Tibial artery (tissue), 4 donors: ENCODE measurements around the gene TBXT.
"Not testable (repeated sequence)": the region's sequence is repeated elsewhere in the genome, so short reads cannot be mapped to it uniquely, and the experiment has no call there.

Experiments
- DNase-seq, 2 donors: peaks; one replicate each; pipeline ENCODE4 v3.0.0-alpha.2; 2019
- H3K27ac ChIP-seq, 2 donors: fragments of 200-600 bp; sonication (generic) in 1 of 2; 1 replicate in 1 of 2; 2 replicates in 1 of 2; pipeline ENCODE4 v1.5.1; 2018 to 2019; ENCODE audit warnings: mild to moderate bottlenecking in 1 of 2
- H3K27me3 ChIP-seq, 2 donors: fragments of 200-600 bp; sonication (generic) in 1 of 2; one replicate each; pipeline versions ENCODE4 v1.5.1 to v1.6.0; 2016 to 2019
- H3K36me3 ChIP-seq, 3 donors: fragments of 200-600 bp; sonication (generic) in 2 of 3; one replicate each; pipeline ENCODE4 v1.5.1; 2016 to 2019; ENCODE audit warnings: mild to moderate bottlenecking in 2 of 3
- H3K4me1 ChIP-seq, 4 donors: fragments of 200-600 bp; sonication (generic) in 2 of 4; 1 replicate in 3 of 4; 2 replicates in 1 of 4; pipeline ENCODE4 v1.5.1; 2016 to 2019
- H3K4me3 ChIP-seq, 2 donors: fragments of 200-600 bp; sonication (generic) in 1 of 2; 1 replicate in 1 of 2; 2 replicates in 1 of 2; pipeline ENCODE4 v1.5.1; 2018 to 2019; ENCODE audit warnings: mild to moderate bottlenecking in 2 of 2
- H3K9me3 ChIP-seq, 3 donors: fragments of 200-600 bp; sonication (generic) in 1 of 3; one replicate each; pipeline ENCODE4 v1.5.1; 2016 to 2019
- intact Hi-C: fragments of 100-400 bp; cut with DNase I; formaldehyde crosslinking; loops from one replicate; pipeline ENCODE4 v1.15.0; 2023; ENCODE audit warnings: low total_unique reads
- TF ChIP-seq, protein P1 (sequence below), 2 experiments: fragments of 200-600 bp in 1 of 2; fragments of 450-650 bp in 1 of 2; IDR thresholded peaks; one replicate each; pipeline ENCODE4 v1.5.1; 2017 to 2019; ENCODE audit warnings: antibody characterized with exemption in 2 of 2, mild to moderate bottlenecking in 1 of 2, moderate library complexity in 1 of 2

TBXT gene

DNA sequence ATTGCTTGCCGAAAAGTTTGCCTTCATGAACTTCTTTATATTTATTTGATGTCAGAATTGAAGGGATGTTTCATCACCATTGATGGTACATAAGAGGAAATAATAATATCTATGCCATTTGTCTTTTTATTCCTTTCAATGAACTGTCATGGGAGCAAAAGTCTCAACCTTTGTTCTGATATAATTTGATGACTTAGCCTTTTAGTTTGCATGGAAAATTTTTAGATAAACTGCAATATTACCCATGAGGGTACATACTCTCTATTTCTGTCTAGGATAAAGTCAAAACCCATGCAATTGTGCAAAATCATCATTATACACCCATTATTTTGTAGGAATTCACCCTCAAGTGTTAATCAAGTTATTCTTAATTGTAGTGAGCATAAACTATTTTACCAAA is 15.9 kb downstream of the TBXT start:
- no peaks in the 10 kb centered on the region for H3K4me1 ChIP-seq
- H3K27ac ChIP-seq = no peak overlapping the region
- TF ChIP-seq, protein P1, sequence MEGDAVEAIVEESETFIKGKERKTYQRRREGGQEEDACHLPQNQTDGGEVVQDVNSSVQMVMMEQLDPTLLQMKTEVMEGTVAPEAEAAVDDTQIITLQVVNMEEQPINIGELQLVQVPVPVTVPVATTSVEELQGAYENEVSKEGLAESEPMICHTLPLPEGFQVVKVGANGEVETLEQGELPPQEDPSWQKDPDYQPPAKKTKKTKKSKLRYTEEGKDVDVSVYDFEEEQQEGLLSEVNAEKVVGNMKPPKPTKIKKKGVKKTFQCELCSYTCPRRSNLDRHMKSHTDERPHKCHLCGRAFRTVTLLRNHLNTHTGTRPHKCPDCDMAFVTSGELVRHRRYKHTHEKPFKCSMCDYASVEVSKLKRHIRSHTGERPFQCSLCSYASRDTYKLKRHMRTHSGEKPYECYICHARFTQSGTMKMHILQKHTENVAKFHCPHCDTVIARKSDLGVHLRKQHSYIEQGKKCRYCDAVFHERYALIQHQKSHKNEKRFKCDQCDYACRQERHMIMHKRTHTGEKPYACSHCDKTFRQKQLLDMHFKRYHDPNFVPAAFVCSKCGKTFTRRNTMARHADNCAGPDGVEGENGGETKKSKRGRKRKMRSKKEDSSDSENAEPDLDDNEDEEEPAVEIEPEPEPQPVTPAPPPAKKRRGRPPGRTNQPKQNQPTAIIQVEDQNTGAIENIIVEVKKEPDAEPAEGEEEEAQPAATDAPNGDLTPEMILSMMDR (IDR thresholded peaks at IDR 0.05) = no peak
- intact Hi-C loops = no loop called here
- no peak overlapping the region for H3K4me3 ChIP-seq
- H3K9me3 ChIP-seq = peaks cover 0 to 24% (median 15%) of the 10 kb centered on the region in 3 donors
- no peaks in the 10 kb centered on the region for H3K36me3 ChIP-seq
- peaks cover 0 to 2% of the 10 kb centered on the region in 2 donors for H3K27me3 ChIP-seq
- no peak for DNase-seq

DNA sequence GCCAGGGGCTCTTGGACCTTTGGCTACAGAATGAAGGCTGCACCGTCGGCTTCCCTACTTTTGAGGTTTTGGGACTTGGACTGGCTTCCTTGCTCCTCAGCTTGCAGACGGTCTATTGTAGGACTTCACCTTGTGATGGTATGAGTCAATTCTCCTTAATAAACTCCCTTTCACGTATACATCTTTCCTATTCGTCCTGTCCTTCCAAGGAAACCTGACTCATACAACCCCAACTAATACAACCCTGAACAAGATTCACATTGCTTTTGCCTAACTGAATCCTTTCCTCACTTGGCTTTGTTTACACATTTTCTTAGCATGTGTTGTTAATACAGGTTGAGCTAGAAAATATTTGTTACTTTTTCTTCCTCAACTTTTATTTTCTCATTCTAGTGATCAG is 21.9 kb downstream of the TBXT start:
- no peaks in the 10 kb centered on the region for H3K36me3 ChIP-seq
- TF ChIP-seq, protein P1 (IDR thresholded peaks at IDR 0.05) = no peak
- H3K27ac ChIP-seq = no peak overlapping the region
- no peak overlapping the region for H3K4me3 ChIP-seq
- H3K9me3 ChIP-seq = peaks cover 0 to 16% (median 7%) of the 10 kb centered on the region in 3 donors
- no peak for DNase-seq
- intact Hi-C loops = no loop called here
- no peaks in the 10 kb centered on the region for H3K4me1 ChIP-seq
- H3K27me3 ChIP-seq = no peaks in the 10 kb centered on the region

DNA sequence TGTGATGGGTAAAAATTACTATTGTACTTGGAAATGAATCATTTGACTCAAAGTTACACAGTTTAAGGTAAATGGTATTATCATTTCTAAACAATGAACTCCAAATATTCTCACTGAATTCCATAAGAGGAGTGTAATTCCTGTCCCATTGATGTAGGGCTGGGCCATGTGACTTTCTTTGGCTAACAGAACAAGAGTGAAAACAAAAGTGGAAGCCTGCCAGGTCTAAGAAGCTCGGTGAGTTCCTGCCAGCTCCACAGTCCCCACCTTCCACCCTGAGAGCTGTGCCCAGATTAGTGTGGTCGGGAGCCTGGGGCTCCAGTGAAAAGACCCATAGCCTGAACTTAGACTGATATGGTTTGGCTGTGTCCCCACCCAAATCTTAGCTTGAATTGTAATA is 24.6 kb downstream of the TBXT start:
- DNase-seq = no peak
- TF ChIP-seq, protein P1 (IDR thresholded peaks at IDR 0.05) = no peak
- H3K27me3 ChIP-seq = no peaks in the 10 kb centered on the region
- H3K9me3 ChIP-seq = no peaks in the 10 kb centered on the region
- intact Hi-C loops = no loop called here
- H3K4me1 ChIP-seq = no peaks in the 10 kb centered on the region
- no peaks in the 10 kb centered on the region for H3K36me3 ChIP-seq
- H3K4me3 ChIP-seq = no peak overlapping the region
- no peak overlapping the region for H3K27ac ChIP-seq

DNA sequence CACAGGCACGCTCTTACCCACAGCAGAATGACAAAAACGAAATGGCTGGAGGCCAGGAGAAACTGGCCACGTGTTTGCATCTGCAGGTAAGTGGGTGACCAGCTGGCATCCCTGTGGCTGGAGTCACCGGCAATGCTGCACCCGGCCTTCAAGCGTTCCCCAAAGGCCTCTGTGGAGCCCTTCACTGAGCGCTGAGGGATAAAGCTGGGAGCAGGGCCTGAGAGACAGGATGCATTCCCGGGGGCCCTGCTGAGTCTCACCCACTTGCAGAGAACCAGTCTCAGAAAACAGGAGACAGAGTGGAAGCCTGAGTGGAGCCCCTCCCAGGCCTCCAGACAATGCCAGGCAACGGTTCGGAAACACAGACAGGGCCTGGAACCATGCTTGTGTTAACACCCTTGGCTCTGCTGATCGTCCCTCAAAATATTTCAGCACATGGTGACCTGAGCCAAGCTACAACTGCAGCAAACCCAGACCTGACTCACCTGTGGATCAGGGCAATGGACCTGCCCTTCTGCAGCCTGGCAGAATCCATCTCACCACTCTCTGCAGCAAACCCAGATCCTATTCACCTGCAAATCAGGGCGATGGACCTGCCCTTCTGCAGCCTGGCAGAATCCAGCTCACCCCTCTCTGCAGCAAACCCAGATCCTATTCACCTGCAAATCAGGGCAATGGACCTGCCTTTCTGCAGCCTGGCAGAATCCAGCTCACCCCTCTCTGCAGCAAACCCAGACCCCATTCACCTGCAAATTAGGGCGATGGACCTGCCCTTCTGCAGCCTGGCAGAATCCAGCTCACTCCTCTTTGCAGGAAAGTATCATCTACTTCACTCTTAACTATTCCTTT is 39.8 kb downstream of the TBXT start:
- H3K4me3 ChIP-seq = no peak overlapping the region
- H3K4me1 ChIP-seq = no peaks in the 10 kb centered on the region
- no peaks in the 10 kb centered on the region for H3K36me3 ChIP-seq
- TF ChIP-seq, protein P1 (IDR thresholded peaks at IDR 0.05) = no peak
- intact Hi-C loops = no loop called here
- H3K9me3 ChIP-seq = no peaks in the 10 kb centered on the region
- no peak for DNase-seq
- H3K27ac ChIP-seq = no peak overlapping the region
- no peaks in the 10 kb centered on the region for H3K27me3 ChIP-seq

DNA sequence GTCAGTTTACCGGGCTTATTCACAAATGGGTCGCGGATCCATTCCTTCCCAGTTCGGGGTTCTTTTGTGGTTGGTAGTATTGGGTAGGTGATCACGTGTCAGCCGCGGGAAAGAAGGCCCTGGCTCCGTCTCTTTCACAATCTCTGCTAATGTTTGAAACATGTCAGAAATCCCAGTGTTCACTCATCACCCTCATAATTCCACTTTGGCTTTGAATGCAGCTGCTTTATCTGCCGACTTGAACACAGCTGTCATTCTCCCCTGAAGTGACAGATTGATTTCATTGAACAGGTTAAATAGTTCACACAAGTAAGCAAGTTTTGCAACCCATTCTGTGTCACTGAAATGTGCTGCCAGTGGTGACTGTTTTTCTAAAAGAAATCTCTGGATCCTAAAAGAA is 44.5 kb downstream of the TBXT start:
- H3K27ac ChIP-seq, H3K4me1 ChIP-seq, H3K36me3 ChIP-seq, intact Hi-C loops, DNase-seq, H3K9me3 ChIP-seq, H3K27me3 ChIP-seq, H3K4me3 ChIP-seq: not testable (repeated sequence)

DNA sequence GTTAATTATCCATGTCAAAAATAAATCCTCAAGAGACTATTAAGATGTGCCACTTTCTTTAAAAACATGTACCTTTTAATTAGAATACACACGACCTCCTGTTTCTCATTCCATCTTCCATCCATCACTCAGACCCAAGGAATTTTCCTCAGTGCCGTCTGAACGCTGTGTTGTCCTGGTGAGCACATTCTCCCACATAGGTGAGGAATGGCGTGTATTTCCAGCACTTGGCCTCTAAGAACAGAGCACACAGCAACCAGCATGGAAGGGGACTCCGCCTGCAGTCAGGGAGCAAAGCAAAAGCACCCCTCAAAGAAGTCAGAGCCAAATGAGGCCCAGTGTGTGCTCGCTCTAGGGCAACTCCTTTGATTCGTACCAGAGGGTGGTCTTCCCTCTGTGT is 45.9 kb downstream of the TBXT start:
- H3K36me3 ChIP-seq = no peaks in the 10 kb centered on the region
- H3K27me3 ChIP-seq = no peaks in the 10 kb centered on the region
- intact Hi-C loops = no loop called here
- H3K27ac ChIP-seq = no peak overlapping the region
- H3K9me3 ChIP-seq = no peaks in the 10 kb centered on the region
- TF ChIP-seq, protein P1 (IDR thresholded peaks at IDR 0.05) = no peak
- no peak for DNase-seq
- no peak overlapping the region for H3K4me3 ChIP-seq
- no peaks in the 10 kb centered on the region for H3K4me1 ChIP-seq
